Esophagus (tissue), 2 donors: ENCODE data around the gene DSCAM. TPM values are rescaled to one million over a fixed set of nuclear protein-coding genes. Genes with fewer than 3 reads are reported as not detected.

ENCODE experiments used
- H3K27ac ChIP-seq, 2 donors: one replicate each; pipeline ENCODE4 v1.5.1; 2013; ENCODE audit warnings: low read depth in 2 of 2, mild to moderate bottlenecking in 2 of 2, inconsistent platforms in 1 of 2, low read length in 1 of 2, moderate library complexity in 1 of 2
- H3K27me3 ChIP-seq, 2 donors: one replicate each; pipeline ENCODE4 v1.6.1; 2013; ENCODE audit warnings: low read length in 2 of 2, control low read depth in 1 of 2, mild to moderate bottlenecking in 1 of 2; ENCODE audit not compliant: insufficient read depth in 2 of 2, control insufficient read depth in 1 of 2
- H3K36me3 ChIP-seq, 2 donors: one replicate each; pipeline ENCODE4 v1.6.1; 2013; ENCODE audit warnings: low read length in 1 of 2; ENCODE audit not compliant: control insufficient read depth in 2 of 2, insufficient read depth in 2 of 2
- H3K4me1 ChIP-seq, 2 donors: one replicate each; pipeline ENCODE4 v1.6.1; 2013; ENCODE audit warnings: low read length in 1 of 2; ENCODE audit not compliant: control insufficient read depth in 2 of 2, insufficient read depth in 2 of 2
- H3K4me3 ChIP-seq, 2 donors: one replicate each; pipeline ENCODE4 v1.5.1; 2013; ENCODE audit warnings: low read length in 2 of 2, mild to moderate bottlenecking in 2 of 2, low read depth in 1 of 2, moderate library complexity in 1 of 2
- H3K9me3 ChIP-seq, 2 donors: one replicate each; pipeline ENCODE4 v1.6.1; 2013; ENCODE audit warnings: mild to moderate bottlenecking in 2 of 2, low read depth in 1 of 2, low read length in 1 of 2, moderate library complexity in 1 of 2; ENCODE audit not compliant: control insufficient read depth in 2 of 2, insufficient read depth in 1 of 2
- WGBS, 2 donors: extraction: QIAGEN DNeasy Blood & Tissue Kit; methylation state at CpG; one replicate each; pipeline ENCODE4 v1.1.7; 2013; 5-methylcytosine and 5-hydroxymethylcytosine counted together
- polyA plus RNA-seq, 2 donors: library from polyadenylated mRNA; stranded (reverse); fragments of 200-250 nt; gene quantifications; one replicate each; pipeline ENCODE4 v1.2.3, GENCODE V29; 2013
- donor health status: healthy with polysubstance abuse.
- donor health status: Bipolar disorder and iron deficiency.

The DSCAM gene
- polyA plus RNA-seq, 2 donors, result under 0.01 TPM; not detected in 1

GRCh38 chr21:40620386-40621145 lies 226.4 kb downstream of the DSCAM start:
- no peak overlapping the region for H3K27ac ChIP-seq
- no peak overlapping the region for H3K4me3 ChIP-seq
- H3K4me1 ChIP-seq, result no peaks in the 10 kb centered on the region
- 62 to 72% methylated on average over 7 of the region's 7 CpGs for WGBS, 2 donors
- H3K27me3 ChIP-seq, result no peaks in the 10 kb centered on the region
- peaks cover 0 to 2% of the 10 kb centered on the region in 2 donors for H3K9me3 ChIP-seq
- no peaks in the 10 kb centered on the region for H3K36me3 ChIP-seq

DNA sequence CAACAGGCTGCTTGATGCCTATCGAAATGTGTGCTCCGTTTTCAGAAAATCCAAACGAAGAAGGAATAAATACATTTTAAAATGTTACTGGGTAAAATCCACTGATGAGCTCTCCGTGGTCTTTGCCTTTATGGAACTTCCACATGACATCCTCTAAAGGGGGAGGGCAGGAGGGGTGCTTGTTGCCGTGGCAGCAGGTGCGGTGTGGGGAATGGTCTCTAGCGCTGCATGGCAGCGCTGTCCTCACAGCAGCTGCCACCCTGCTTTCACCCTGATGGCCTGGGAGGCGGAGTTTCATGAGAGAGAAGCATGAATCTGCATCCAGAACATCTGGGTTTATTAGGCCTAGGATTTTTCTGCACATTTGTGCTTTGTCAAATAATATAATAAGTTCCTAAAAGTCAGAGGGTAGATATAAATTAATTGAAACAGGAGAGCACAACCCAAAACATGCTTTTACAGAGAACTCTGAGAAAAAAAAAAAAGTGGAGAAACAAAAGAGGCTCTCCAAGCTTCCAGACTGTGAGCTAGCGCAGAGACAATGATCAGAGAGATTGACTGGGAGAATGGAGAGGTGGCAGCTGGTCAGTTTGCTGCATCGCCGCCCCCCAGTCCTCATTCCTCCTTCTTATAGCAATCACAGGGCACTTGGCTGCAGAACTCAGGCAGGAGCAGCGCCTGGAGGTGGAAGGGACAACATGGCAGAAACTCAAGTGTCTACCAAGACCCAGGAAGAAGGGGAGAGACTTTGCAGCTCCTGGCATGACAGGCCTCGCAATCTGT lies 228.6 kb downstream of the DSCAM start:
- no peak overlapping the region for H3K4me3 ChIP-seq
- H3K27ac ChIP-seq, result no peak overlapping the region
- no peaks in the 10 kb centered on the region for H3K36me3 ChIP-seq
- no peaks in the 10 kb centered on the region for H3K27me3 ChIP-seq
- H3K4me1 ChIP-seq, result no peaks in the 10 kb centered on the region
- H3K9me3 ChIP-seq, result peaks cover 0 to 2% of the 10 kb centered on the region in 2 donors
- 84 to 87% methylated on average over 14 of the region's 14 CpGs for WGBS, 2 donors

GRCh38 chr21:40616377-40616704 lies 230.6 kb downstream of the DSCAM start:
- no peak overlapping the region for H3K4me3 ChIP-seq
- no peak overlapping the region for H3K27ac ChIP-seq
- no peaks in the 10 kb centered on the region for H3K27me3 ChIP-seq
- no peaks in the 10 kb centered on the region for H3K36me3 ChIP-seq
- peaks cover 0 to 2% of the 10 kb centered on the region in 2 donors for H3K9me3 ChIP-seq
- no peaks in the 10 kb centered on the region for H3K4me1 ChIP-seq
- 71 to 74% methylated on average over 5 of the region's 5 CpGs for WGBS, 2 donors

DNA sequence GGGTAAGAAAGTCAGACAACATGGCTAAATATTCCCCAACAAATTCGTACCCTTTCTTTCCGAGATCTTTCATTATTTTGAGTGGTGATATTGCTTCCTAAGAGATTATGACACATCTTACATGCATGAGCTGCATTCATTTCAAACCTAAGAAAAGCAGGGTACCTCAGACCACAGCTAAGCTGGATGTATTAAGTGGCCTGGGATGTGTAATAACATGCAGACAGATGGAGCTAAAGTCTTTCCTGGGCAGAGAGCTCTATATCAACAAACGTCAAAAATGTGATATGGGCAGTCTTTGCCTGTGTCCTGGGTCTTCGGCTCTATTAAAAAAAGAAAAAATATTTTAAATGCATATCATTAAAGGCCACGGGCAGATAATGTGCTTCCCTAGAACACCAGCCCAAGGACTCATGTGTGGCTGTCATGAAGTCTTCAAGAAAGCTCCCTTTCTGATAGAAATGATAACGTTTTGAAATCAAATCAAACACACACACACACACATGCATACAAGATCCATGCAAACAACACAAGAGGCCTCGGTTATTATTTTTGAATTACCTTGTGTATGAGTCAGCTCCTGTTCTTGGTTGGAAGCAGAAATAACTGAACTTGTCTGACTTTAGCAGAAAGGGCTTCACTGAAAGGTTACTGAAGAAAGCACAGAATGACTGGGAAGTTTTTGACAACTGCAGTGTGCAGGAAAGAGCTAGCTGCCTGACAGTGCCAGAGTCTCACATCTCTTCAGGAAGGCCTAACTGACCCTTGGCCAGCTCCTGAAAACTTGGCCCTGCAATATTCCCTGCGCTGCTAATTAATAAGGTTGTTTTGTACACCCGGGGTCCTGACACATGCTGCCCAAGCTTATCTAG lies 231.2 kb downstream of the DSCAM start:
- 39 to 42% methylated on average over 9 of the region's 9 CpGs for WGBS, 2 donors
- Histone ChIP-seq H3K4me1 (no peaks in the 10 kb centered on the region), H3K4me3 (no peak overlapping the region), H3K9me3 (peaks cover 0 to 2% of the 10 kb centered on the region in 2 donors), H3K27me3 (no peaks in the 10 kb centered on the region), H3K36me3 (no peaks in the 10 kb centered on the region), H3K27ac (no peak overlapping the region)

GRCh38 chr21:40613546-40614030 lies 233.4 kb downstream of the DSCAM start:
- H3K27ac ChIP-seq, result no peak overlapping the region
- no peaks in the 10 kb centered on the region for H3K4me1 ChIP-seq
- no peaks in the 10 kb centered on the region for H3K36me3 ChIP-seq
- H3K27me3 ChIP-seq, result no peaks in the 10 kb centered on the region
- peaks cover 0 to 2% of the 10 kb centered on the region in 2 donors for H3K9me3 ChIP-seq
- WGBS, 2 donors, result 89 to 90% methylated on average over 4 of the region's 4 CpGs
- H3K4me3 ChIP-seq, result no peak overlapping the region

DNA sequence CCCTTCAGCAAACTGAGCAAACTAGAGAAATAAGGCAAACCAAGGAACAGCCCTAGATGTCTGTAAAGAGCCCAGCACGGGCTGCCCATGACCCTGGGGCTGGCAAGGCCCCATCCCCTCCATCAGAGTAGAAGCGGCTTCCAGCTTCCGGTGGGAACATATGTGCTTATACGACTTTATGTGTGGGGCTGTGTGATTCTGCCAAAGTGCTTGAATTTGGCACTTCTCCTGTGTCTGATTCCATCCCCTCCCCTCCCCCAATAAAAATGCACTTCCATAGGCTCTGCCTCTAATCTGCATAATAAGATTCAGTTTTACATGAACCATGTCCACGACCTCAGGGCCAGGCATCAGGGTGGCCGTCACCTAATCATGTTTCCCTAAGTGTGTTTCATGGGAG lies 236.6 kb downstream of the DSCAM start:
- Histone ChIP-seq H3K4me1 (no peaks in the 10 kb centered on the region), H3K9me3 (no peaks in the 10 kb centered on the region), H3K36me3 (no peaks in the 10 kb centered on the region), H3K27ac (no peak overlapping the region), H3K4me3 (no peak overlapping the region), H3K27me3 (no peaks in the 10 kb centered on the region)
- 72 to 84% methylated on average over 6 of the region's 6 CpGs for WGBS, 2 donors

- 64 to 67% methylated on average over 2 of the region's 2 CpGs for WGBS, 2 donors
- Histone ChIP-seq H3K36me3 (no peaks in the 10 kb centered on the region), H3K27me3 (no peaks in the 10 kb centered on the region), H3K4me1 (no peaks in the 10 kb centered on the region), H3K9me3 (no peaks in the 10 kb centered on the region), H3K4me3 (no peak overlapping the region), H3K27ac (no peak overlapping the region)
Observed at GRCh38 chr21:40606341-40606740, 240.6 kb downstream of the DSCAM start.

DNA sequence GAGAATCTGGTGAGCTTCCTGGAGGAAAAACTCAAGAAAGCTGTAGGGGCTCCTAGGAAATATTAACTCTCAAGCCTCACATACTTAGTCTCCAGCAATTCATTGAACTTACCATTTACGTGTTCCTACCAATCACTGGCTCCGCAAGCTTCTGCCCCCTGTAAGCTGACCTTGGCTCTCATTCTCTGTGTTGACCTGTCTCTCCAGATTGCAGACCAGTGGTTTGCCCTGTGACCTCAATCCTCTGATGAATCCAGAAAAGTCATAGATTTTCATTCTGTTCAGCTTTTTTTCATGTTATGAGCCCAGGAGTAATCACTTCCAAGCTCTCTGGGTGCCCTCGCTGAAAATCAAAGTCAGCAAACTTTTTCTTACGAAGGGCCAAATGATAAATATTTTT lies 241.9 kb downstream of the DSCAM start:
- 94 to 96% methylated on average over 4 of the region's 4 CpGs for WGBS, 2 donors
- H3K4me1 ChIP-seq, result no peaks in the 10 kb centered on the region
- H3K4me3 ChIP-seq, result no peak overlapping the region
- no peaks in the 10 kb centered on the region for H3K9me3 ChIP-seq
- no peaks in the 10 kb centered on the region for H3K27me3 ChIP-seq
- no peak overlapping the region for H3K27ac ChIP-seq
- H3K36me3 ChIP-seq, result no peaks in the 10 kb centered on the region

DNA sequence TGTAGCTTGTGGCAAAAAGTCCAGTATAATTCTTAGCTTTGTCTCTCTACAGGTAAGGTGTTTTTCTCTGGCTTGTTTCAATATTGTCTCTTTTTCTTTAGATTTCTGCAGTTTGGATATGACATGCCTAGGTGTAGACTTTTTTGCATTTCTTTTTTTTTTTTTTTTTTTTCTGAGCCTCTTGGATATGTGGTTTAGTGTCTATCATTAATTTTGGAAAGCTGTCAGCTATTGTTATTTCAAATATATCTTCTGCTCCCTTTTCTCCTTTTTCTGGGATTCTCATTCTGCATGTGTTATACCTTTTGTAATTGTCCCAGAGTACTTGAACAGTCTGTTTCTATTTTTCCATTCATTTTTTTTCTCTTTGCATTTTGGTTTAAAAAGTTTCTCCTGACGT lies 243.2 kb downstream of the DSCAM start:
- Histone ChIP-seq H3K4me1 (no peaks in the 10 kb centered on the region), H3K36me3 (no peaks in the 10 kb centered on the region), H3K27me3 (no peaks in the 10 kb centered on the region), H3K4me3 (no peak overlapping the region), H3K9me3 (no peaks in the 10 kb centered on the region), H3K27ac (no peak overlapping the region)
- WGBS, 2 donors, result 74 to 79% methylated on average over 1 of the region's 1 CpG
